Smooth muscle cell (in vitro differentiated cells): Measurements from ENCODE around the gene OXLD1. TPM values are rescaled to one million over a fixed set of nuclear protein-coding genes. Genes with fewer than 3 reads are reported as not detected.
A peak's percentile ranks its signal among the peaks of the same experiment; 100 is the strongest.

Experiments used
- DNase-seq: peaks from one replicate; lab custom pipeline; 2025; ENCODE audit not compliant: unreplicated experiment; lab: John Stamatoyannopoulos, UW
- H2AFZ ChIP-seq: fragments of 200-600 bp; sonication (generic); 2 replicates; pipeline ENCODE4 v1.6.0; 2016; ENCODE audit warnings: antibody characterized with exemption, low read depth, mild to moderate bottlenecking
- H3F3A ChIP-seq: fragments of 200-600 bp; sonication (generic); 2 replicates; pipeline ENCODE4 v1.6.0; 2017; ENCODE audit warnings: antibody characterized with exemption, low read depth
- H3K27ac ChIP-seq: fragments of 200-600 bp; sonication (generic); 2 replicates; pipeline ENCODE4 v1.5.1; 2016; ENCODE audit warnings: low read depth, mild to moderate bottlenecking
- H3K27me3 ChIP-seq: fragments of 200-600 bp; sonication (generic); 2 replicates; pipeline ENCODE4 v1.6.1; 2016; ENCODE audit warnings: low read depth, mild to moderate bottlenecking
- H3K36me3 ChIP-seq: fragments of 200-600 bp; sonication (generic); 2 replicates; pipeline ENCODE4 v1.5.1; 2016; ENCODE audit warnings: low read depth
- H3K4me1 ChIP-seq: fragments of 200-600 bp; sonication (generic); 2 replicates; pipeline ENCODE4 v1.5.1; 2016; ENCODE audit warnings: low read depth
- H3K4me2 ChIP-seq: fragments of 200-600 bp; sonication (generic); 2 replicates; pipeline ENCODE4 v1.6.0; 2016; ENCODE audit warnings: mild to moderate bottlenecking
- H3K4me3 ChIP-seq: fragments of 200-600 bp; sonication (generic); 2 replicates; pipeline ENCODE4 v1.5.1; 2016; ENCODE audit warnings: mild to moderate bottlenecking
- H3K79me2 ChIP-seq: fragments of 200-600 bp; sonication (generic); 2 replicates; pipeline ENCODE4 v1.6.0; 2016; ENCODE audit warnings: low read depth, mild to moderate bottlenecking
- H3K9ac ChIP-seq: fragments of 200-600 bp; sonication (generic); 2 replicates; pipeline ENCODE4 v1.6.0; 2016; ENCODE audit warnings: low read depth
- H3K9me3 ChIP-seq: fragments of 200-600 bp; sonication (generic); replicated peaks from 2 replicates; pipeline ENCODE4 v1.5.1; 2016; ENCODE audit warnings: low read depth
- H4K20me1 ChIP-seq: fragments of 200-600 bp; sonication (generic); 2 replicates; pipeline ENCODE4 v1.6.0; 2016; ENCODE audit warnings: low read depth
- CTCF ChIP-seq: fragments of 200-600 bp; sonication (generic); IDR thresholded peaks from 2 replicates; pipeline ENCODE4 v1.5.1; 2017; ENCODE audit warnings: borderline replicate concordance, mild to moderate bottlenecking, antibody characterized with exemption; ENCODE audit not compliant: insufficient read depth, poor library complexity, severe bottlenecking
- WGBS: methylation state at CpG from one replicate; pipeline ENCODE4 v1.1.7; 2016; ENCODE audit warnings: low lambda C conversion rate; 5-methylcytosine and 5-hydroxymethylcytosine counted together
- polyA plus RNA-seq: library from polyadenylated mRNA; unstranded; fragments of >200 nt; fragmentation: Nextera tagmentation; extraction: Ambion mirVana; gene quantifications from 2 replicates; pipeline ENCODE4 v1.2.1, GENCODE V29; 2016
- total RNA-seq: library from RNA; depleted of rRNA; stranded (reverse); fragments of >200 nt; gene quantifications from 2 replicates; pipeline ENCODE4 v1.2.3, GENCODE V29; 2014

The OXLD1 gene
- total and polyA plus RNA-seq, 2 experiments from 2014 or later: 13.0 to 32.3 TPM

DNA sequence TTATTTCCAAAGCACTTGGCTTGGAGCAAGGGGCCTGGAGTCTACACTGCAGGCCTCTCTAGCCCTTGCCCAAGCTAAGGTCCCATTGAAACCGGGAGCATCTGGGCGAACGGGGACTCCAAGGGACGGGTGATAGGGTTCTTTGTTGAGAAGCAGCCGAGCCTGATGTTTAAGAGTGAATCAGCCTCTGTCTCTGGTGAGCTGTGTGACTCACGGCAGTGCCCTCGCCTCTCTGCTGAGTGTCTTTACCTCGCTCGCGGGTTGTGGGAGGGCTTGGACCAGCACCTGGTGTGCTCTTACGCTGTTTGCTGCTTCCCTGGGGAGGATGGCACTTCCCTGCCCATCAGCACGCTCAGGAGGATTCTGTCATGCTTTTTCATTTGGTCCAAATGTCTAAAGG lies 18.7 kb upstream of the OXLD1 start:
- WGBS: 47% methylated on average over 12 of the region's 12 CpGs
- Histone ChIP-seq H4K20me1 (peaks cover 61% of the 10 kb centered on the region), H3K27me3 (no peaks in the 10 kb centered on the region), H3K4me3 (peak overlapping the region; percentile 98), H3K4me1 (peaks cover 18% of the 10 kb centered on the region), H2AFZ (no peak overlapping the region), H3K9ac (peak overlapping the region; percentile 99), H3K4me2 (peak overlapping the region; percentile 95), H3K9me3 (no peaks in the 10 kb centered on the region), H3F3A (no peaks in the 10 kb centered on the region), H3K27ac (peak overlapping the region; percentile 98), H3K36me3 (no peaks in the 10 kb centered on the region), H3K79me2 (peaks cover 88% of the 10 kb centered on the region)
- TF ChIP-seq CTCF: no peak
- DNase-seq: no peak

DNA sequence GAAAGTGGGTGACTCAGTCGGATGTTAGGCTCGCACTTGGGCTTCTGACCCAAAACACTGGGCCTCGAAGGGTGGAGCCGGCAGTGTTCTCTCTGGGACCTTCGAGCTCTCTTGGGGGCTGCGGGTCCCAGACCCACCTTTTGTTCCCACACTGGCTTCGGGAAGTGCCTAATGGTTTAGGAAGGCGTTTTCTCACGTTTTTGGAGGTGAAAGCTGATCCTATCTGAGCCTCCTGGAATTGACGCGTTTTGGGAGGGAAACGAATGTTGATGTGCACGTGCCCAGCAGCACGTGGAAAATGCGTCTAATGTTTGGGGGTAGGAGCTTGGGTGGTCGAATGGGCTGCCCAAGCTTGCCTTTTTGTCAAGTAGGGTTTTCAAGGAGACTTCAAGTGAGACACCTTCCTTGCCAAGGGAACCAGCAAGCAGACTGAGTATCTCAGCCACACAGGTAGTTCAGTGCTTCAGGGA lies 18.1 kb upstream of the OXLD1 start:
- 16% methylated on average over 16 of the region's 16 CpGs for WGBS
- no peak overlapping the region for H2AFZ ChIP-seq
- DNase-seq: no peak
- no peaks in the 10 kb centered on the region for H3K9me3 ChIP-seq
- H3K27ac ChIP-seq: peak overlapping the region; percentile 98
- no peaks in the 10 kb centered on the region for H3K36me3 ChIP-seq
- H3K9ac ChIP-seq: peak overlapping the region; percentile 99
- H3K79me2 ChIP-seq: peaks cover 88% of the 10 kb centered on the region
- peak overlapping the region; percentile 95 for H3K4me2 ChIP-seq
- H3F3A ChIP-seq: no peaks in the 10 kb centered on the region
- no peaks in the 10 kb centered on the region for H3K27me3 ChIP-seq
- H4K20me1 ChIP-seq: peaks cover 55% of the 10 kb centered on the region
- no peak for TF ChIP-seq CTCF
- peaks cover 18% of the 10 kb centered on the region for H3K4me1 ChIP-seq
- peak overlapping the region; percentile 98 for H3K4me3 ChIP-seq

DNA sequence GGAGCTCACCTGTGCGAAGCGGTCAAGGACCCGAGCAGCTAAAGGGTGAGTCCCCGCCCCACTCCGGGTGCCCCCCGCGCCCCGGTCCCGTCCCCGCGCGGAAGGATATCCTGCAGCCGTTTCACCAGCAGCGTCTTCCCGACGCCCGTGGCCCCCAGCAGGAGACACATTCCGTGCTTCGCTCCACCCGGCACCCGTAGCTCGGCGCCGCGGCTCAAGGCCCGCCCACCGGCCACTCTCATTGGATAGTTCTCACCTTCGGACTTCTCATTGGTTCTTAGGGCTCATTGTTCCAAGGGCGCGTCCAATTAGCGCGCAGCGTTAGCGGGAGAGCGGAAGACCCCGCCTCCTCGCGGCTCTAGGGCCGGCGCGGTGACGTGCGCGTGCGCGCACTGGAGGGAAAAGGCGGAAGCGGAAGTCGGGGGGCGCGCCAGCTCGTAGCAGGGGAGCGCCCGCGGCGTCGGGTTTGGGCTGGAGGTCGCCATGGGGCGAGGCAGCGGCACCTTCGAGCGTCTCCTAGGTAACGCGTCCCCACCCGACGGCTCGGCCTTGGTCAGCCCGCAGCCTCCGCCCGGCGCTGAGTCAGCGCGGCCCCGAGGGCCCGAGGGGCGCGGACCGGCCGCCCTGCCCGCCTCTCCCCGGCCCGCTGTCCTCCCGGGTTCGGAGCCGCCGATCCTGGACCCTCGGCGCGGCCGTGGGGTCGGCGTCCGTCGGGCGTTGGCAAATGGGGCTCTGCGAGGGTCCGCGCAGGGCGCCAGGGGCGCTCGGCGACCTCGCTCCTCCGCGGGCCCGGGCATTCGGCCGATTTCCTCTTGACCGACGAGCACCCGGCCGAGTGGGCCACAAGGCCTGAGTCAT lies 17.4 kb upstream of the OXLD1 start, which contains the start of the genes ARL16 and HGS:
Gene ARL16 (minus strand): TSS at position 214 of the 858 bp plus-strand sequence. CDS start 44 bp downstream, at position 170.
Gene HGS (plus strand): TSS at position 428 of the 858 bp plus-strand sequence. CDS start 56 bp downstream, at position 484.
- TF ChIP-seq CTCF: no peak
- no peaks in the 10 kb centered on the region for H3K36me3 ChIP-seq
- peaks cover 82% of the 10 kb centered on the region for H3K79me2 ChIP-seq
- H3K4me1 ChIP-seq: peaks cover 18% of the 10 kb centered on the region
- H3K9me3 ChIP-seq: no peaks in the 10 kb centered on the region
- H3K4me2 ChIP-seq: peak within 1 kb of the TSS; percentile 97
- peak within 1 kb of the TSS; percentile 91 for H2AFZ ChIP-seq
- peak within 1 kb of the TSS; percentile 98 for H3K27ac ChIP-seq
- WGBS: under 1% methylated on average over 90 of the region's 112 CpGs
- no peaks in the 10 kb centered on the region for H3K27me3 ChIP-seq
- peak within 1 kb of the TSS; percentile 99 for H3K9ac ChIP-seq
- no peaks in the 10 kb centered on the region for H3F3A ChIP-seq
- peak within 1 kb of the TSS; percentile 98 for H3K4me3 ChIP-seq
- peak; percentile 91 for DNase-seq
- peaks cover 48% of the 10 kb centered on the region for H4K20me1 ChIP-seq
